ENCODE measurements around the gene GALNT7.

DNA sequence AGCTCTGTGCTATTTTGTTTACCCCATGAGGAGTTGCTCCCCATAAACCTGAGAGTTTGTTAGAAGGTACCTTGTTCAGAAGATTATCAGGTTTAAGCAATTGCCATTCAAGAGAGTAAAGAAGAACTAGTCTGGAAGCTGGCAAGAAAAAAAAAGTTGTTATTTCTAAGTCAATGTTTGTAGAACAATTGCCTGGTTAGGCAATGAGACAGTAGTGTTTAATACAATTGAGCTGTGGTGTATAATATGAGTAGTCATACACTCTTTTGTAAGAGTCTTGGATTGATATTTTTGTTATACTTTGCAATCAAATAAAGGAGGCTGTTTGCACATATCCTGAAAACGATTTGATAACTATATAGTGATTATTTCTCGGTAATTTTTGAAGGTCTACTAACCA lies 44.7 kb downstream of the GALNT7 start:
- no peak for TF ChIP-seq POLR2A (IDR thresholded peaks at IDR 0.05)
- TF ChIP-seq, protein P1, sequence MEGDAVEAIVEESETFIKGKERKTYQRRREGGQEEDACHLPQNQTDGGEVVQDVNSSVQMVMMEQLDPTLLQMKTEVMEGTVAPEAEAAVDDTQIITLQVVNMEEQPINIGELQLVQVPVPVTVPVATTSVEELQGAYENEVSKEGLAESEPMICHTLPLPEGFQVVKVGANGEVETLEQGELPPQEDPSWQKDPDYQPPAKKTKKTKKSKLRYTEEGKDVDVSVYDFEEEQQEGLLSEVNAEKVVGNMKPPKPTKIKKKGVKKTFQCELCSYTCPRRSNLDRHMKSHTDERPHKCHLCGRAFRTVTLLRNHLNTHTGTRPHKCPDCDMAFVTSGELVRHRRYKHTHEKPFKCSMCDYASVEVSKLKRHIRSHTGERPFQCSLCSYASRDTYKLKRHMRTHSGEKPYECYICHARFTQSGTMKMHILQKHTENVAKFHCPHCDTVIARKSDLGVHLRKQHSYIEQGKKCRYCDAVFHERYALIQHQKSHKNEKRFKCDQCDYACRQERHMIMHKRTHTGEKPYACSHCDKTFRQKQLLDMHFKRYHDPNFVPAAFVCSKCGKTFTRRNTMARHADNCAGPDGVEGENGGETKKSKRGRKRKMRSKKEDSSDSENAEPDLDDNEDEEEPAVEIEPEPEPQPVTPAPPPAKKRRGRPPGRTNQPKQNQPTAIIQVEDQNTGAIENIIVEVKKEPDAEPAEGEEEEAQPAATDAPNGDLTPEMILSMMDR (IDR thresholded peaks at IDR 0.05): no peak

All from tibial nerve (tissue), 3 donors.